Esophagus squamous epithelium (tissue), 4 donors: Measurements from ENCODE around the gene FBP1.

Source experiments
- POLR2A ChIP-seq, 4 donors: fragments of 450-650 bp; IDR thresholded peaks; one replicate each; pipeline ENCODE4 v1.6.1; 2017; ENCODE audit warnings: antibody characterized with exemption in 4 of 4, mild to moderate bottlenecking in 4 of 4, moderate library complexity in 3 of 4
- TF ChIP-seq, protein P1 (sequence below), 6 experiments: fragments of 450-650 bp in 4 of 6; fragments of 200-600 bp in 2 of 6; sonication (generic) in 2 of 6; IDR thresholded peaks; one replicate each; pipeline ENCODE4 v1.5.1; 2016 to 2019; ENCODE audit warnings: antibody characterized with exemption in 6 of 6, mild to moderate bottlenecking in 4 of 6, moderate library complexity in 4 of 6

- TF ChIP-seq, protein P1, sequence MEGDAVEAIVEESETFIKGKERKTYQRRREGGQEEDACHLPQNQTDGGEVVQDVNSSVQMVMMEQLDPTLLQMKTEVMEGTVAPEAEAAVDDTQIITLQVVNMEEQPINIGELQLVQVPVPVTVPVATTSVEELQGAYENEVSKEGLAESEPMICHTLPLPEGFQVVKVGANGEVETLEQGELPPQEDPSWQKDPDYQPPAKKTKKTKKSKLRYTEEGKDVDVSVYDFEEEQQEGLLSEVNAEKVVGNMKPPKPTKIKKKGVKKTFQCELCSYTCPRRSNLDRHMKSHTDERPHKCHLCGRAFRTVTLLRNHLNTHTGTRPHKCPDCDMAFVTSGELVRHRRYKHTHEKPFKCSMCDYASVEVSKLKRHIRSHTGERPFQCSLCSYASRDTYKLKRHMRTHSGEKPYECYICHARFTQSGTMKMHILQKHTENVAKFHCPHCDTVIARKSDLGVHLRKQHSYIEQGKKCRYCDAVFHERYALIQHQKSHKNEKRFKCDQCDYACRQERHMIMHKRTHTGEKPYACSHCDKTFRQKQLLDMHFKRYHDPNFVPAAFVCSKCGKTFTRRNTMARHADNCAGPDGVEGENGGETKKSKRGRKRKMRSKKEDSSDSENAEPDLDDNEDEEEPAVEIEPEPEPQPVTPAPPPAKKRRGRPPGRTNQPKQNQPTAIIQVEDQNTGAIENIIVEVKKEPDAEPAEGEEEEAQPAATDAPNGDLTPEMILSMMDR (IDR thresholded peaks at IDR 0.05): no peak
- no peak for TF ChIP-seq POLR2A (IDR thresholded peaks at IDR 0.05)
These were observed 40.2 kb downstream of the FBP1 start for GRCh38 chr9:94599102-94599501.
